SKM-1 treated with dmso at 0.1 percent for 144 hours (cell line): Measurements from ENCODE around the gene CCDC183.
A peak's percentile ranks its signal among the peaks of the same experiment; 100 is the strongest.
"Not testable (repeated sequence)": the region's sequence is repeated elsewhere in the genome, so short reads cannot be mapped to it uniquely, and the experiment has no call there.

Source experiments
- DNase-seq: peaks from one replicate; lab custom pipeline; 2025; ENCODE audit not compliant: unreplicated experiment; lab: John Stamatoyannopoulos, UW

Gene CCDC183

DNA sequence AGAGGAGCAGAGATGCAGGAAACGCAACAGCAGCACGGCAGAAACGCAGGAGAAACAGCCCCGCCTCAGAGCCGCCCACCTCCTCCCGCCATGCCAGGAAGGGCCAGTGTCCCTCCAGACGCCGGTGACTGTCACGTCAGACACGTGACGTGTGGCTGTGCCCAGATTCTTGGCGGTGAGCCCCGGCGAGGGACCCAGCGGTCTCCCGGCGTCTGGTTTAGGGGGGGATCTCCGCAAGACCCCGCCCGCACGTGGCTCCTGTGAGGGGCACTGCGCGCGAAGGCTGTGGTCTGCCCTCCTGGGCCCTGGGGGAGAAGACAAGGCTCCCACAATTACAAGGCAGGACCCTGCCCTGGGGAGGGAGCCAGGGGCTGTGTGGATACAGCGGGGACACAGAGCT lies 35.7 kb upstream of the CCDC183 start:
- no peak for DNase-seq

DNA sequence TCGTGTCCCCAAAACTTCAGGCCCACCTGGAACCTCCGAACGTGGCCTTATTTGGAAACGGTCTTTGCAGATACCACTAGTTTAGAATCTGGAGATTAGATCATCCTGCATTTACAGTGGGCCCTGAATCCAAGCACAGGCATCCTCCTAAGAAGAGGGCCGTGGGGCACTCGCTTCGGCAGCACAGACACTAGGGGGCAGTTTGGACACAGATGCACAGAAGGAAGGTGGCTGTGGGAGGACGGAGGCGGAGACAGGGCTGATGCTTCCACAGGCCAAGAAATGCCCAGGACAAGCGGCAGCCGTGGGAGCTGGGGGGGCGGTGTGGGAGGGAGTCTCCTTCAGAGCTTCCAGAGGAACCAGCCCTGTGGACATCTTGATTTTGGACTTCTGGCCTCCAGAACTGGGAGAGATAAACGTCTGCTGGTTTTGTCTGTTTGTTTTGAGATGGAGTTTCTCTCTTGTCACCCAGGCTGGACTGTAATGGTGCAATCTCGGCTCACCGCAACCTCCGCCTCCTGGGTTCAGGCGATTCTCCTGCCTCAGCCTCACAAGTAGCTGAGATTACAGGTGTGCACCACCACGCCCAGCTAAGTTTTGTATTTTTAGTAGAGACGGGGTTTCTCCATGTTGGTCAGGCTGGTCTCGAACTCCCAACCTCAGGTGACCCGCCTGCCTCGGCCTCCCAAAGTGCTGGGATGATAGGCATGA lies 35.1 kb upstream of the CCDC183 start:
- peak; percentile 64 for DNase-seq

GRCh38 chr9:136761545-136761981 lies 34.6 kb upstream of the CCDC183 start:
- DNase-seq, result no peak

- no peak for DNase-seq
Observed at GRCh38 chr9:136762221-136762691, 33.9 kb upstream of the CCDC183 start.

GRCh38 chr9:136762915-136763648 lies 33.1 kb upstream of the CCDC183 start:
- DNase-seq, result no peak

GRCh38 chr9:136763649-136764035 lies 32.5 kb upstream of the CCDC183 start:
- no peak for DNase-seq

GRCh38 chr9:136764301-136764891 lies 31.7 kb upstream of the CCDC183 start, which contains the start of gene LCN15:
LCN15 (minus strand) TSS chr9:136764518; CDS start chr9:136764488, 30 bp downstream.
- DNase-seq, result no peak

GRCh38 chr9:136765041-136765440 lies 31.1 kb upstream of the CCDC183 start:
- no peak for DNase-seq

DNA sequence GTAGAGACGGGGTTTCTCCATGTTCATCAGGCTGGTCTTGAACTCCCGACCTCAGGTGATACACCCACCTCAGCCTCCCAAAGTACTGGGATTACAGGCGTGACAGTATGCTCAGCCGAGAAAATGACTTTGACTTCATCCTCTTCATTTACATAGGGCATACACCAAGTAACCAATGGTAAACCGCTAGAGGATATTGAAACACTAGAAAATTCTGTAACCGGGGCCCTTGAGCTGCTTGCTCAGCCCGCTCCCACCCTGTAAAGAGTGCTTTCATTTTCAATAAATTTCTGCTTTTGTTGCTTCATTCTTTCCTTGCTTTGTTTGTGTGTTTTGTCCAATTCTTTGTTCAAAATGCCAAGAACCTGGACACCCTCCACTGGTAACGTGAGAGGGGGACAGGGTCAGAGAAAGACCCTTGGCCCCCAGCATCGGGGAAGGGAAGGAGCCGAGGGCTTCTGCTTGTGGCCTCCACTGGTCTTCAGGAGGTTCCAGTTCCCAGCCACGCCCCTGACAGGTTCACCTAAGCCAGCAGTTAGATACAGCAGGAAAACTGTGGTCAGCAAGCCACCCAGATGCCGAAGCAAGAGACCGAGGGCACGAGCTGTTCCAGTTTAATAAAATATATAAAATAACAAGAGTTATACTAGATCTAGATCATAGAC lies 30.3 kb upstream of the CCDC183 start:
- not testable (repeated sequence) for DNase-seq

DNA sequence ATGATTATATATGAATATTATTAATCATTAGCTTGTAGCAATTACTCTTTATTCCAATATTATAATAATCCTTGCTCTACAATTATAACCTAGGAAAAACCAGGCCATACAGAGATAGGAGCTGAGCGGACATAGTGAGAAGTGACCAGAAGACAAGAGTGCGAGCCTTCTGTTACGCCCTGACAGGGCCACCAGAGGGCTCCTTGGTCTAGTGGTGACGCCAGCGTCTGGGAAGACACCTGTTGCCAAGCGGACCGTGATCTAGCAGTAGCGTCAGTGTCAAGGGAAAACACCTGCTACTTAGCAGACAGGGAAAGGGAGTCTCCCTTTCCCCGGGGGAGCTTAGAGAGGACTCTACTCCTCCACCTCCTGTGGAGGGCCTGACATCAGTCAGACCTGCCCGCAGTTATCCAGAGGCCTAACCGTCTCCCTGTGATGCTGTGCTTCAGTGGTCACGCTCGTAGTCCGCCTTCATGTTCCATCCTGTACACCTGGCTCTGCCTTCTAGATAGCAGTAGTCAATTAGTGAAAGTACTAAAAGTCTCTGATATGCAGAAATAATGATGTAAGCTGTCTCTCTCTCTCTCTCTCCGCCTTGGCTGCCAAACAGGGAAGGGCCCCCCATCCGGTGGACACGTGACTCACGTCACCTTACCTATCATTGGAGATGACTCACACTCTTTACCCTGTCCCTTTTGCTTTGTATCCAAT lies 29.6 kb upstream of the CCDC183 start:
- not testable (repeated sequence) for DNase-seq

GRCh38 chr9:136769710-136770191 lies 26.4 kb upstream of the CCDC183 start:
- DNase-seq, result peak; percentile 30

DNA sequence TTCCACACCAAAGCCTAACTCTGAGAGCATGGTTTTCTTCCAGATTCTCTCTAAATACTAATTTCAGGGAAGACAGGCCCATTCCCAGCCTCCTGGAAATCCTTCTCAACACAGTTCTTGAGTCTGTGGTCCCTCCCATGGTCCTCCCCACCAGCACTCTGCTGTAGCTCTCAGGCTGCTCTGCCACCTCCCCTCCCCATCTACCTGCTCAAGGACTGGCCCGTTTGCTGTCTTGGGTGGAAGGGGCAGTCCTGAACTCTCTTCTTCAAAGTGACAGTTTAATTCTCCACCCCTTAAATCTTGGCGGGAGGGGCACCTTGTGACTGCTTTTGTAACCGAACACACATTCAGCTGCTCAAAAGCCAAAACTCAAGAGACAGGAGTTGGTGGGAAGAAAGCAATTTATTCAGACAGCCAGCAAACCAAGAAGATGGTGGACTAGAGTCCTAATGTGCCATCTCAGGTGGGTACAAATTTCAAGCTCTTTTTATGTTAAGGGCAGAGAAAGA lies 24.2 kb upstream of the CCDC183 start:
- DNase-seq, result no peak

- peak; percentile 53 for DNase-seq
Observed at GRCh38 chr9:136773386-136774044, 22.6 kb upstream of the CCDC183 start.

DNA sequence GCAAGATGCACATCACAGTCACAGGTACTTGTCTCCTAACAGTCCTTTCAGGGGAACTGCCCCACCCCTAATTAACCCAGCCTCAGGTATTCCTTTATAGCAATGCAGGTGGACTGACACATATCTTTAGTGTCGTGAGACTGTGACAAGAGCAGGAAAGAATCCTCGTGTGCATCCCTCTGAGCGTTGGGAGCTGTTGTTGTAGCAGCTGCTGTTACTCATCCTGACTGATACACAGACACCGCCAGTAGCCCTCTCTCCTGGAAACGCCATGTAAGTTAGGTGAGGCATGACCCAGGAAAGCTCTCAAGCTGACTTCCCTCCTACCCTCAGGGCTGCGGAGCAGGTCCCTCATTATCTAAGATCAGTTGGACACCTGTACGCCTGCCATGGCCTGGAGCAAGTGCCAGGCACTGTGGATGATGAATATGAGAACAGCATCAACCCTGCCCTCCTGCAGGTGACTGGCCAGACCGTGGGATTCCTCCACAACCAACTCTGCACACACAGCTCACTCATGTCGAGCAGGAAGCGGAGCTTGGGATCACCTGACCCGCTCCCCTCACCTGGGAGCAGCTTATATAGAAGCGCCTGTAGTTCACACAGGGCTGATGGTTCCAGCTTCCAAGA lies 21.6 kb upstream of the CCDC183 start:
- no peak for DNase-seq

DNA sequence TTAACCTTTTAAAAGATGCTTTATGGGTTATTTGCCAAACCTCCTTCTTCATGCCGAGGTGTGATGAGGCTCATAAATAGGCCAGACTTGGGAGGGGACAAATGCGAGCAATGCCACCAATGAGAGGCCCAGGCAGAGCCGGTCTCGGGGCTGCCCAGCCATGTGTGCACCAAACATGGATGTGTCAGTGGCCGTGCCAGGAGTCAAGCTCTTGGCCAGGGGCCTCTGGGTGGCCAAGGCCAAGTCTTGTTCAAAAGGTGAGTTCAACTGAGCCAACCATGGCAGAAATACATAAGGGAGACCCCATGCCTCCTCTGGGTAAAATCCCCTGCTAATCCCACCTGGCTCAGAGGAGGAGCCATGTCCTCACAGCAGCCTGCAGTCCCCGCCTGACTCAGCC lies 20.9 kb upstream of the CCDC183 start:
- no peak for DNase-seq

DNA sequence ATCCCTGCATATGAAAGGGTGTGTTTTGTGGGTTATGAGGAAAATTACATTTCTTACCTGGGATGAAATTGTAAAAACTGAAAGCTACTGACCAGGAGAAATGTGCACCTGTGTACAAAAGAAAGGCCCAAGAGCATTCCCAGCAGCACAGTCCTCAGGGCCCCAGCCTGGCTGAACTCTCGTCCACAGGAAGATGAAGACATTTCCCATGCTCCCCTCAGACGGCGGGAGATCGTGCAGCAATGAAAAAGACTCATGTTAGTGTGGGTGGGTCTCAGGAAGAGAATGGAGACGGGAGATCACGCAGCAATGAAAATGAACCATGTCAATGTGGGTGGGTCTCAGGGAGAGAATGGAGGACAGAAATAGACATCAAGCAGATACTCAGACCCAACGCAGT lies 19.2 kb upstream of the CCDC183 start:
- DNase-seq, result no peak

DNA sequence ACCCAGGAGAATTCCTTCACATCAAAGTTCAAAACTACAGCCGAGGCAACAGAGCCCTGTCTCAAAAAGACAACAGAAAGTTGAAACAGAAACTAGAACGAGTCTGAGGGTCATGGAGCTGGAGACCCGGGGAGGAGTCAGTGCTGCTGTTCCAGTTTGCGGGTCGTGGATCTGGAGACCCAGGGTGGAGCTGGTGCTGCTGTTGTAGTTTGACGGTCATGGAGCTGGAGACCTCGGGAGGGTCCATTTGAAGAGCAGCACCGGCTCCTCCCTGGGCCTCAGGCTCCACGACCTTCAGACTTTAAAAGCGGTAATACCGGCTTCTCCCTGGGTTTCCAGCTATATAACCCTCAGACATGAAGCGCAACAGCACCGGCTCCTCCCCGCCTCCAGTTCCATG lies 18.8 kb upstream of the CCDC183 start:
- DNase-seq, result no peak

GRCh38 chr9:136779808-136780207 lies 16.3 kb upstream of the CCDC183 start:
- DNase-seq, result no peak

GRCh38 chr9:136782452-136782851 lies 13.7 kb upstream of the CCDC183 start:
- DNase-seq, result no peak
